GM18517 (cell line): Measurements from ENCODE around the gene CHRM4.

Experiments
- ATAC-seq: cut with Tn5 transposase; IDR thresholded peaks from one replicate; pipeline ENCODE4 v1.9.1; 2021; ENCODE audit warnings: mild to moderate bottlenecking, moderate library complexity; ENCODE audit not compliant: unreplicated experiment

The CHRM4 gene

DNA sequence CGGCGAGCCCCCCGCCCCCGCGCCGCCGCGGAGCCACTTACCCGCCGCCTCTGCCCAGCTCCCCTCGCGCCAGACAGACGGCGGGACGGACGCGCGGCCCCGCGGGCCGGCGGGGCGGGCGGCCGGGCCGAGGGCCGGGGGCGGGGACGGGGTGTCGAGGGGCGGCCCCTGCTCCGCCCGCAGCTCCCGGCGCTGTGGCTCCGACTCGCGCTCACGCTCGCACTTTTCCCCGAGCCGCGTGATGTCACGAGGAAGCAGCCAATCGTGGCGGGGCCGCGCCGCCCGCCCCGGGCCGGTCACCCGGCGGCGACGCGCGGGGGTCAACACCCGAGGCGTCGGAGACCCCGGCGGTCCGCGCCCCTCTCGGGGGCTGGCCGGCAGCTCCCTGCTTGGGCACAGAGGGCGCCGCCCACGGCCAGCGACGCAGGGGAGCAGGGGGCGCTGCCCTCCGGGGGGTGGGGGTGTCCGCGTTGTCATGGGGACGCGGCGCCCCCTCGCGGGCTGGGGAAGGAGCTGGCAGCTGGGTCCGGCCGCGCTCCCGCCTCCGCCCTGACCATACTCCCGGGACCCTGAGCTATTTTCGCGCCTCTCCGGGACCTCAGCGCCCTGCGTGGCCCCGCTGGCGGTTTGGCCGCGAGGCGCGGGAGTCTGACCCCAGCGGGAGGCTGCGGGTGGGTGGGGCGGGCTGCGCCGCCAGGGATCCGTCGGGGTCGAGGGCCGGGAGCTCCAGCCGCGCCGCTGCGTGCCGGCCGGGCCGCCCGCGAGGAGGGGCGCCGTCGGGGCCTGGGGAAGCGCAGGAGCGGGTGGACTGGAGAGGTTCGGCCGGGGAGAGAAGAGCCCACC, at the start of gene CHRM4:
Gene CHRM4 (minus strand): TSS at position 199 of the 843 bp plus-strand sequence. CDS start 5,219 bp downstream, outside the sequence.
- no peak for ATAC-seq

- ATAC-seq = no peak
Observed at GRCh38 chr11:46438211-46438610, 46.6 kb upstream of the CHRM4 start.

DNA sequence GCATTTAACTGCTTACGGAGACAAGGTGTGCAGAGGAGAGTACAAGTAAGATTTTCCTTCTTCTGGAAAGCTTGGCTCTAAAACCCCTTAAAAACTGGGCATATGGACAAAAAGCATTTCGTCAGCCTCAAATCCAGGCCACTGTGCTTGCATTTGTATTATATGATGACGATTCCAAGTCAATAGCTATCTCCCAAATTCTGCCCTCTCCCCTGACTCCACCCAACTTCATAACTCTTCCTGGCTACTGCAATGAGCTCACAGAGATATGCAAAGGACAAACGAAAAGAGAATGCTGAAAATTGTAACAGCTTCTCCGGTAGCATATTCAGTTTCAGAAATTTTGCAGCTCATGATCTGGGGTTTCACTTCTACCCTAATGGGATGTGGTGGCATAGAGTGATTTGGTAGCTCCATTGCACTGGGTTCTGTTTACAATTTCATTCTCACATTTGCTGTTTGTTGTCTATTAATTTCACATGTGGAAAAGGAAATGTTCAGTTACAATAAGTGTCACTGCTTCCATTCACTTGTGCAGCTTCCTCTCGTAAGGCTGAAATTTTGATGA, 45.6 kb upstream of the CHRM4 start:
- ATAC-seq = no peak

DNA sequence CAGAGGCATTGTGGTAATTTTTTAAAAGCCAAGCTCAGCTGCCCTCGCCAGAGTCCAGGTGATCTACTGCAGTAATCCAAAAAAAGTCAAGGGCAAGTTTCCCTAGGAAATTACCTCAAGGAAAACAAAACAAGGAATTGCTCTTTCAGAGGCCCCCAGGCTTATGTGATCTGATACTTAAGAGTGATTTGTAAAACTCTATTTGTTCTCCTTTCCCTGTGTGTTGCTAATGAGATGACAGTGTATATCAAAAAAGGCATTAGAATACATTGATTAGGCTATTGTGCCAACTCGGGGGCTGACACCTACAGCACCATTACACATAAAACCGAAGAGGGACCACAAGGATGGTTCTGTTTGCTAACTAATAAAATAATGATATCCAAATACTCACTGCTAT, 44.5 kb upstream of the CHRM4 start:
- no peak for ATAC-seq

DNA sequence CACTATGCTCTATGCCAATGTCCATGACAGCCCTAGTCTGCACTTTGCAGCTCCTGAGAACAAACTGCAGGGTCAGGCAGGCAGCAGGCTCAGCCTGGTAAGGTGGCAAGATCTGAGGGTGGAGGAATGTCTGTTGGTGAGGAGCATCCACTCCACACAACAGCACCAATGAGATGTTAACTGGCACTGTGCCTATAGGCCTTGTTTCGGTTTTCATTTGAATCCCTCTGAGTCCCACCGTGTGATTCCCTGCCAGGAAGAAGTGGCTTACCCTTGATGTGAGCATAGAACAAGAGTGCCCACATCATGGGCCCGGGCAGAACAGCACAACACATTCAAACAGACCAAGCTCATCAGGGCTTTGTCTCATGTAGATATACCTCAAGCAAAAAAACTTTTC, 44.1 kb upstream of the CHRM4 start:
- no peak for ATAC-seq

GRCh38 chr11:46431211-46431610, 39.6 kb upstream of the CHRM4 start:
- ATAC-seq = no peak

- no peak for ATAC-seq
Observed at GRCh38 chr11:46429717-46430116, 38.1 kb upstream of the CHRM4 start.

DNA sequence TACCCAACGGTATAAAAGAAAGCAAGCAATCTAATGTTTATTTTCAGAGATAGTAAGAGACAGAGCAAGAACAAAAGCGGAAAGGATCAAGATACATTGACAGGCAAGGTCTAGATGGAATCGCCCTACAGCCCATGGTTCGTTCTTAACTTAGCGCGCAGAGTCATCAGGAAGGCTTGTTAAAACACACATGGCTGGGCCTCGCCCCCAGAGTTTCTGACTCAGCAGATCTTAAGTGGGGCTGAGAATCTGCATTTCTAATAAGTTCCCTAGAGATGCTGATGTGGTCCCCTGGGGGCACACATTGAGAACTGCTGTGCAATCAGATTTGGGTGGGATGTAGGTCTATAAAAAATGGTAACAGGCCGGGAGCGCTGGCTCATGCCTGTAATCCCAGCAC, 35.8 kb upstream of the CHRM4 start:
- no peak for ATAC-seq

DNA sequence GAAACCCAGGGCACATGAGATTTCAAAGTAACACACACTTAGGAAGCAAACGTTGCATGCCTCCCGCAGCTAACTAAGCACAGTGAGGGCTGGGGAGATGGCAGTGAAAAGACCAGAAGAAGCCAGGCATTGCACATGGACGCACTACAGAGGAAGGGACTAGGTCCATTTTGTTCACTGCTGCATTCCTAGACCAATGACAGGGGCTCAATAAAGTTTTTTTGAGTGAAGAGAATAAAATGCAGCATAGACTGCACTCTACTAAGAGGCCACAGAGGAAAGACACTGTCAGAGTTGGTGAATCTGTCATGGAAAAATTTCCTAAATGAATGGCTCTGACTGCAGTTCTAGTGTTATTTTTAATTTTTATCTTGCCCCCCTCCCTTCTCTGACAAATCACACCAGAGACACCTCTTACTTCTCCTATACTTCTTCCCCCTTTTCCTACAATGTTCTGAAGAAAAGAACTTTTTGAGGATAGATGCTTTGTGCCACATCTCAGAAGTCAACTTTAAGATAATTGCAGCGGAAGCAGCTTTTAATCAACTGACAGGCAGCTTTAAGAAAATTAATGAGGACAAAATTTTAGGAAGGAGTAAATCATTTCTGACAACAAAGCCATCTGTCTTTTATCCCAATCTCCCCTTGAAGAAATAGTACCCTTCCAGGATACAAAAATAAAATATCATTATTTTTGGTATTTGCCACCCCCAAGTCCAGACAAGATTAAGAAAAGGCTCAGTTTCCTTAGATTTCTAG, 34.8 kb upstream of the CHRM4 start:
- no peak for ATAC-seq

DNA sequence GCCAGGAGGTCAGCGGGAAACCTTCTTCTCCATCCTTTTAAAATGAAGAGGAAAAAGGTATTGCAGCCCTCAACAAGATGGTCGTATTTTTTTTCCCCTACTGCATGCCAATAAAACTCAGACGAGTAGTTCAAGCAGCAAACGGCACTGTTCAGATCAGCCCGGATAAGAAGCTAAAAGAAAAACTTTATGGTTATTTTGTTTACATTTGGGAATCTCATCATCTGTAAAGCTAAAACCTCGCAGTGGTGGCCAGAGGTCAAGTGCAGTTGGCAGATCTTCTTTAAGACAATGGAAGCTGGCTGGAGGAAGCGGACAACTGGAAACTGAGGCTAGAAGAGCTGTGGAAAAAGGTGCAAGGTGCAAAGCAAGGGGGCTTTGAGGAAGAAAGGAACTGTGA, 31.0 kb upstream of the CHRM4 start:
- no peak for ATAC-seq

- ATAC-seq = no peak
Observed at GRCh38 chr11:46421257-46421880, 29.8 kb upstream of the CHRM4 start.

DNA sequence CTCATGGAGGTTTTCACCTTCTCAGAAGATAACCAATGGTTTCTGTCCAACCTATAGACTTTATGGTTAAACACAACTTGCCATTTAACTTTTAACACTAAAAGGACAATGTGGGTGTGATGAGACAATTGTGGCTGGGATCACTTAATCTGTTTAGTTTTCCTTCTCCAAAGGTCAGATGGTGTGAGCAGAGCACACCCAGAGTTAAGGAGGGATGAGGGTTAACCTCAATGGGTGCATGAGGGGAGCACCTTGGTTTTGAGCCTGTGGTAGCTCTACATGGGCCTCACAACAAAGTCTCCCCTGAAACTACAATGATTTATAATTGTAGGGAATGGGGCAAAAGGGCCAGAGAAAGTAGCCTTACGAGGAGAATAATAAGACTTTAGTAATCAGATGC, 28.9 kb upstream of the CHRM4 start:
- ATAC-seq = no peak

DNA sequence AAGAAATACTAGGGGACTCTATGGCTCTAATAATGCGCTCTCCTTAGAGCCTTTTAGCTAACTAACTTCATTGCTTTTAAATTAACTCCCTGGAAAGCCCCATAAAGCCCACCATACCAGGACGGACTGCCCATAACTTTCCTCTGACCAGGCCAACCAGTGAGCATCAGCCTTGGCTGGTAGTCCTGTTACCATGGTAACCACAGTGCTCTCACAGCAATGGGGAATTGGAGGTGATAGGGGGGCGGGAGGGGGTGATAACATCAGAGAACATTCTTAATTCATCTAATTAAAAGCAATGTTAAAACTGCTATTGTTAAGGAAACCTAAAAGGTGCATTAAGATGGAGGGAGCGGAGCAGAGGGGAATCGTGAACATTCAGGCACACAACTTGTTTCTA, 27.2 kb upstream of the CHRM4 start:
- ATAC-seq = no peak

DNA sequence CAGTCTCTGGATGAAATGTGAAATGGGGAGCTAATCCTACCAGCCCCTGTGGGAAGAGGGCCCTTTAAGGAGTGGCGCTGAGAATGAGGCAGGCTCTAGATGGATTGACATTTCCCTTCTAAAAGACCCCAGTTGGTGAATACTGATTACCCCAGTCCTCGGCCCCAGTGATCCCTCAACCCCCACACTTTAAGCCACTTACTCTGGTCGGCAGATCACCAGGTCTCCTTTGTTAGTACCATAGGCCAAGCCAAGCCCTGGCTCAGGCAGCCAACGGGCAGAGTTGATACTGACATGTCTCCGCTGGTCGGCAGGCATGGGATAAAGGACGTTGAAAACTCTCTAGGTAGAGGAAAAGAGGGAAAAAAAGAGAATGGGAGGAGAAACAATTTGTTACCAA, 26.1 kb upstream of the CHRM4 start:
- no peak for ATAC-seq

GRCh38 chr11:46414879-46415278, 23.3 kb upstream of the CHRM4 start:
- ATAC-seq = no peak

DNA sequence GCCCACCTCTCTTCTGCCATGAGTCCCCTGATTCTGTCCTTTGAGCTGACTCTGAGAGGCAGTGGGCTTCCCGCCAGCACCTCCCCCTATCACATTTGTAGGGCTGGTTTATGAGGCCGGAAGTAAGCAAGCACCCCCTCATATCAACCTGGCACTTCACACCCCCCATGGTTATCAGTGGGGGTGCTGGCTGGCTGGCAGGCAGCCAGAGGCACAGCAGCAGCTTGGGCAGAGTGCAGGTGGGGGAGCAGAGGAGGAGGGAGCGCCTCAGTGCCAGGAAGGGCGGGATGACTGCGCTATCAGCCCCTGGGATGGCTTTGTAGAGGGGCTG, 22.9 kb upstream of the CHRM4 start:
- ATAC-seq = no peak

GRCh38 chr11:46413760-46414465, 22.3 kb upstream of the CHRM4 start:
- ATAC-seq = no peak

DNA sequence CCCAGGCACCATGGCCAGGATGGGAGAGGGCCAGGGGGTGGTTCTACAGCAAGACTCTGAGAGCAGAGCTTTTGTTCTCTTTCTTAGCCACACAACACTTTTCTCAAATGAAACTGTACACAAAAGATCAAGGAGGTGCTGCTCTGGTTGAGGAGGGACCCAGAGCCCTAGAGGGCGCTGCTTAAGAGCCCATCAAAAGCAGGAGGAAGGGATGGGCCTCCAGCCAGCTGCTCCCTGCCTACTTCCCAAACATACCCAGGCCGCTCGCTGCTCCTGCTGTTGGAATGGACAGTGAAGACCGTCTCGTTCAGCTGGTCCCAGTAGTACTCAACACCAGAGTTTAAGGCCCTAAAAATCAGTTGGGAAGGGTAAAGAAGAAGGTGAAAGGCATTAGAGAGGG, 18.4 kb upstream of the CHRM4 start:
- no peak for ATAC-seq

DNA sequence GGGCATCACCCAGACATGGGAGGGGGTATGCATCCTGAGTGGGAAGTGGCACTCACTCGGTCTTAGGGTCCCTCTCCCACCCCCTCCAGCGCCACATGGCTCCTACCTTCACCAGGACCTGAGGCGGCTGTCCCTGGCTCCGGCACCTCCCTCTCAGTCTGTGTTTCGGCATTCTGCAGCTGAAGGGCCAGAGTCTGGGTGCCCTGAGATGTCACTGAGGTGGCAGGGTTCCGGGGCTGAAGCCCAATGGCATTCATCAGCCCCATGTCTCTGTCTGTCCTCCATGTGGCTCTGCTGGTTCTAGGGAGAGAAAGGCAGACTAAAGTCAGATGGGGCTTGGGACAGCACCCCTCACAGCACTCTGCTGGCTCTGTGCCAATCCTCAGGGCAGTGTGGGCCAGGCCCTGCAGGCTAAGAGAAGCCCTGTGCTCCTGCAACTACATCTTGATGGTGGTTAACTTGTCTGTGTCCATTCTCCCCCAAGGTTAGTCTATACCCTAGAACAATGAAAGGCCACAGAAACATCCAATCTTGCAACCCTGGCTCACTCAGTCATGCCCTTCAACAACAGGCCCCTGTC, 16.9 kb upstream of the CHRM4 start:
- ATAC-seq = no peak

- ATAC-seq = no peak
Observed at GRCh38 chr11:46407635-46408034, 16.1 kb upstream of the CHRM4 start.
